HTR-8/SVneo (cell line): ENCODE results near the gene TNFSF9.
"Not testable (repeated sequence)": the region's sequence is repeated elsewhere in the genome, so short reads cannot be mapped to it uniquely, and the experiment has no call there.

Experiments used
- DNase-seq: peaks from one replicate; pipeline ENCODE4 v3.0.0; 2011; ENCODE audit warnings: low spot score, mixed read lengths; ENCODE audit not compliant: insufficient read length
- FAIRE-seq: peaks from 2 replicates; lab custom pipeline; 2011; peaks lifted over from hg19 to GRCh38; lab: Jason Lieb, UNC

TNFSF9 gene

DNA sequence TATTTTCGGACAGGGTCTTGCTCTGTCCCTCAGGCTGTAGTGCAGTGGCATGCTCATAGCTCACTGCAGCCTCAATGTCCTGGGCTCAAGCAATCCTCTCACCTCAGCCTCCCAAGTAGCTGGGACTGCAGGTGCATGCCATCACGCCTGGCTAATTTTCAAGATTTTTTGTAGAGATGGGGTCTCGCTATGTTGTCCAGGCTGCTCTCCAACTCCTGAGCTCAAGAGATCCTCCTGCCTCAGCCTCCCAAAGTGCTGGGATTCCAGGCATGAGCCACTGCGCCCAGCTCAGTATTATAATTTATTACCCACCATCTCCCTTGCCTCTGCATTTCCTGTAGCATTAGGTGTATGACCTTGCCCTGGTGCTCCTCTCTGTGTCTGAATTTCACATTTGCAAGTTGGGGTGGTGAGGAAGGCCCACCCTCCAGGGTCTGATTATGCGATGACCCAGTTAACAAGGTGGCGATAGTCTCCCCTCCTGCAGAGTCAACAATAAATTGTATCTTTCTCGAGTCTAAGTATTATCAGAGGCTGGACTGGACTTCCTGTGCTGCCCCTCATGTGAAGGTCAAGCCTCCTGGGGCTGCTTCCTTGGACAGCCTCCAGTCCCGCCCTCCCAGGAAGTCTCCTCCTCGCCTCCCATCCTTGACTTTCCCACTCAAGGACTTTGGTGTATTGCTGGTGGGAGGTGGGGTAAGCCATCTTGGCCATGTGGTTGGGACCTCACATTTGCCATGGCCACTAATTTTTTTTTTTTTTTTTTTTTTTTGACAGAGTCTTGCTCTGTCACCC, 27.2 kb upstream of the TNFSF9 start:
- FAIRE-seq: no peak
- DNase-seq: no peak

DNA sequence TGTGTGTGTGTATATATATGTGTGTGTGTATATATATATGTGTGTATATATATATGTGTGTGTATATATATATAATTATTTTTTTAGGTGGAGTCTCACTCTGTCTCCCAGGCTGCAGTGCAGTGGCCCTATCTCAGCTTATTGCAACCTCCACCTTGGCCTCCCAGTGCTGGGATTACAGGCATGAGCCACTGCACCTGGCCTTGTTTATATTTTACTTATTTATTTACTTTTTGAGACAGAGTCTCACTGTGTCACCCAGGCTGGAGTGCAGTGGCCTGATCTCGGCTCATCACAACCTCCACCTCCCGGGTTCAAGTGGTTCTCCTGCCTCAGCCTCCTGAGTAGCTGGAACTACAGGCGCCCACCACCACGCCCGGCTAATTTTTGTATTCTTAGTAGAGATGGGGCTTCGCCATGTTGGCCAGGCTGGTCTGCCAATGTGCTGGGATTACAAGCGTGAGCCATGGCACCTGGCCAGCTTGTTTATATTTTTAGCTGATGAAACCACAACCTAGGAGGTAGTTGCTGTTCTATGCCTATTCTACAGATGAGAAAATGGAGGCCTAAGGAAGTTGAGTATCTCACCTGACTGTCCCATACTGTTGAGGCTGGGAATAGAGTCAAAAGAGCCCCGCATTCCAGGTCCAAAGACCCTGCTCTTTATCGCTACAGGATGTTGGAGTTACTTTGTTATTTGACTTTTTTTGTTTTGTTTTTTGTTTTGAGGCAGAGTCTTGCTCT, 22.6 kb upstream of the TNFSF9 start:
- DNase-seq, FAIRE-seq: not testable (repeated sequence)

DNA sequence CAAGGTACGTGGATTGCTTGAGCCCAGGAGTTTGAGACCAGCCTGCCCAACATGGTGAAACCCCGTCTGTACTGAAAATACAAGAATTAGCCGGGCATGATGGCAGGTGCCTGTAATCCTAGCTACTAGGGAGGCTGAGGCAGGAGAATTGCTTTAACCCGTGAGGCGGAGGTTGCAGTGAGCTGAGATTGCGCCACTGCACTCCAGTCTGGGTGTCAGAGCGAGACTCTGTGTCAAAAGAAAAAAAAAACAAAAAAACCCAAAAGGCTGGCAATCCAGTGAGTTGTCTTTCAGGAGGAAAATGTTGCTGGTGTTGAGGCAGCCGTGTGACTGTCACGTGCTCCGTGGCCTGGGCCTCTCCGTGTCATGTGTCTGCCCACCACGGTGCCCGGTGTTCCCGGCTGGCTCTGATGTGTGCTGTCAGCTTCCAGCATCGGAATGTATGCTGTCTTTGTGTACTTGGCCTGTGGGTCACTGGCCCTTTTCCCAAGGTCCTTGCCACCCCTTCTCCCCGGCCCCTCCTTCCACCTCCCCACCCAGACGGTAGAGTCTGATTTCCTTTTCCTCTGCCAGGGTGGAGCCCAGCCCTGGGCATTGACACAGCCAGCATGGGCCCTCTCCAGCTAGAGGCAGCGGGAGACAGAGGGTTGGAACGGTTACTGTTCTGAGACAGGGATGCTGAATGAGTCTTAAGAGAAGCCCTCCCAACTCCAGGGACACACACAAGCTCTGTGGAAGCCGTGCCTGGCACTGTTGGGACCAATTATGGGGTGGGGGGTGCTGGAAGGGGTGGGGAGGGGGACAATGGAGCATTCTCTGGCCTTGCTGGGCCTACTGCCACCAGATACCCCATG, 21.5 kb upstream of the TNFSF9 start:
- FAIRE-seq: no peak
- no peak for DNase-seq

DNA sequence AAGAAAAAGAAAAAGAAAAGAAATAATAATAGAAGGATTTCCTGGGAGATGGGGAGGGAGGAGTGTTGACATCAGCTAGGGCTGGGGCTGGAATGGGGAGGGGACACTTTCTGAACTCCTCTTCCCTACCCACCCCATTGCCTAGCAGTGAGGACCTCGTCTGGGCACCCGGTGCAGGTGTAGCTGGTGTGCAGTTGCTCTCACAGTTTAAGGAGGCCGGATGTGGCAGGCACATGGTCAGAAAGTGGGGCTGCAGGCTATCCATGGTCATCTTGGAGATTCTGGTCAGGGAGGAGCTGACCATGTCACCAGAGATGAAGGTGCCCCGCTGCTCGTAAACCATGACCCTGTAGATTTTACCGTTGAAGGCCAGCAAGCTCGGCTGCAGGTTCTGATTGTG, 20.2 kb upstream of the TNFSF9 start:
- DNase-seq (no peak), FAIRE-seq (no peak)

DNA sequence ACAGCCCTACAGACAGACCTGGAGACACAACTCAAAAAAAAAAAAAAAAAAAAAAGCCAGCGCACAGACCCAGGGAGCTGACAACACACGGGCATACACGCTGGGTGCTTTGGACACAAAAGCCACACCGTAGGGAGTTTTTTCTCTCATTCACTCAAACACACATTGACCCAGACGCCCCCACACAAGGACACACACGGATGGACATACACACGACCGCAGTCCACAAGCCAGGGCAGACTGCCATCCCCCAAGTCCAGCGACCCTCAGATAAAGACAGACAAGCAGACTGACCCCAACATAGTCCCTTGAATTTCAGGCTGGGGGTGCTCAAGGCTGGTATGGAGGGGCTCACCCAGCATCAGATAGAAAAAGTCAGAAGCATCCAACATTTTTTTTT, 16.7 kb upstream of the TNFSF9 start:
- FAIRE-seq (no peak), DNase-seq (no peak)

DNA sequence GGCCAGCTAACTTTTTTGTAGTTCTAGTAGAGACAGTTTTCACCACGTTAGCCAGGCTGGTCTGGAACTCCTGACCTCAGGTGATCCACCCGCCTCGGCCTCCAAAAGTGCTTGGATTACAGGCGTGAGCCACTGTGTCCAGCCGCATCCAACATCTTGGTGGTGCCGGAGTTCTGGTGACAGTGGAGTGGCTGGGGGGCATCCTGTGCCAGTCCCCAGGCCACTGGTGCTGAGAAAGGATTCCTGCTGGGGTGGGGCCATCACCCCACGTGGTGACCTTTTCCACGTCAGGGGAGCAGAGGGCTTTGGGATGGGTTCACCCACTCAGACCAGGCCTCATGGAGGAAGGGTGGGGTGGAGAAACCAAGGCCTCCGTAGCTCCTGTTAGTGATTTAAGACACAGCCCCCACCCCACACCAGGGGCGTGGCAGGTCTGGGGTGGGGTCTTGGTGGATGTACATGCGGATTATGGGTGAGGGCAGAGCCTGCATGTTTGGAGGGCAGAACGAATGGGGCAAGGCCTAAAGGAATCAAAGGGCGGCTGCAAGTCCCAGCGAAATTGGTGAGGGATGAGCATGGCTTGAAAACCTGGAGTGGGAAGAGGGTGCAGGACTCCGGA, 15.8 kb upstream of the TNFSF9 start:
- DNase-seq (no peak), FAIRE-seq (no peak)

DNA sequence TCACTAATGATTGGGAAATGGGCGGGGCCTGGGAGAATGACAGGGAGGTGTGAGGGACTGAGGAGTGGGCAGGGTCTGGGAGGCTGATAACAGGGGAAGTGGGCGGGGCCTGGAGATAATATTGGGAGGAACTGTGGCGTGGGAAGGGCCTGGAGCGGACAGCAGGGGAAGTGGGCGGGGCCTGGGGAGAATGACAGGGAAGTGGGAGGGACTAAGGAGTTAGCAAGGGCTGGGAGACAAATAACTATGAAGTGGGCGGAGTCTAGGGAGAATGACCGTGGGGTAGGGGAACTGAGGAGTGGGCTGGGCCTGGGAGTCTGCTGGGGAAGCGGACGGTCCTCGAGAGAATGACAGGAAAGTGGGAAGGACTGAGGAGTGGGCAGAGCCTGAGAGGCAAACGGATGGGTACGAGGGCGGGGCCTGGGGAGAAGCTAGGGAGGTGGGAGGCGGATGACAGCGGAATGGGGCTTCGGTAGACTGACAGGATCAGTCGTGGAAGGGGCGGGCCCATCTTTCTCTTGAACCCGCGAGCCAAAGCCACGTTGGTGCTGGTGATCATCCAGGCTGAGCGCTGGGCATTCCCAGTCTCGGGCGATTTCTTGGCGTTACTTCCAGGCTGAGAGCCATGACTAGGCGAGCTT, 14.7 kb upstream of the TNFSF9 start:
- FAIRE-seq (peak; percentile 66), DNase-seq (peak; percentile 94)

DNA sequence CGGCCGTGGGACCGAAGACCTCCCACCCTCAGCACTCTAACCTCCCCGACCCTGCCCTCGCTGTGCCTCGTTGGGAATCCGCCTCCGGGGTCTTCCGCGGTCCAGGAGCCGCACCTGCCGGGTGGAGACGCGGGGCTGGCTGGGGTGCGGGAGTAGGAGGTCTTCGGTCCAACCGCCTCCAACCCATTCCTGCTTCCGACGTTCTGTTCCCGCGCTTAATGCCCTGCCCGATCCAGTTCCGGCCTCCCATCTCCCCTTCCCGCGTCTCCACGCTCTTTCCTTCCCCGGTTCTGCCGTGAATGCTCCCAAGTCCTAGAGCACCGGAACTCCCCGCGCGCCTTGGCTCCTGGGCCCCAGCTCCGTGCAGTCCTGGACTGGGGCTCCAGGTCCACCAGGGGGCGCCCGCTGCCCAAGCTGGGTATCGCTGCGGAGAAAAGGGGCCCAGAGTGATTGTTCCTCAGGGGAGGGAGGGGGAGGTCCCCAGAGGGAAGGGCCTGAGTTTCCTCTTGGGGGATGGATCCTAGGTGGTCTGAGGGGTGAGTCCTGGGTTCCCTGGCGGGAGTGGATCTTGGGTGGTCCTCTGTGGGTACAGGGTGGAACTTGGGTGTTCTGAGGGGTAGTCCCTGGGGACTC, 14.1 kb upstream of the TNFSF9 start:
- FAIRE-seq (peak; percentile 87), DNase-seq (peak; percentile 91)

DNA sequence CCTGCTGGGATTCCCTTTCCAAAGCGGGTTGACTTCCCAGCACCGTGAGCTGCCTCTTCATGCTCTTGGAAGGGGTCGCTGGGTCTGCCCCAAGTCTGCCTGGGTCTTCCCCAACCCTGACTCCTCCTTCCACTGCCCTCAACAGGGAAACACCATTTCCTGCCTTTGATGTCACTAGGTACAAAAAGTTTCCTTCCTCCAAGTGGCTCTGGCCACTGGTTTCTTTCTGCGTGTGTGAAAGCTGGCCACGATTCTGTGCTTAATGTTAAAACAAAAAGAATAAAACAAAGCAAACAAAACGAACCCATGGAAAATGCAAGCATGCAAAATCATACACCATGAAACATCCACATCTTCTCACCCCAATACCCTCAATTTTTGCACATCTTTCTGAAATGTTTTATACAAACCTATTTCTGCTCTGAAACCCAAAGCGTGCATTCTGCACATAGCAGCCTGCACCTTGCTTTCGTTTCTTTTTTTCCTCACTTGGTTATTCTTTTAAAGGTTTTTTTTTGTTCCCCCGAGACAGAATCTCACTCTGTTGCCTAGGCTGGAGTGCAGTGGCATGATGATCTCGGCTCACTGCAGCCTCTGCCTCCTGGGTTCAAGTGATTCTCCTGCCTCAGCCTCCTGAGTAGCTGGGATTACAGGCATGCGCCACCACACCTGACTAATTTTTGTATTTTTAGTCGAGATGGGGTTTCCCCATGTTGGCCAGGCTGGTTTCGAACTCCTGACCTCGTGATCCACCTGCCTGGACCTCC, 12.5 kb upstream of the TNFSF9 start:
- DNase-seq (no peak), FAIRE-seq (no peak)

DNA sequence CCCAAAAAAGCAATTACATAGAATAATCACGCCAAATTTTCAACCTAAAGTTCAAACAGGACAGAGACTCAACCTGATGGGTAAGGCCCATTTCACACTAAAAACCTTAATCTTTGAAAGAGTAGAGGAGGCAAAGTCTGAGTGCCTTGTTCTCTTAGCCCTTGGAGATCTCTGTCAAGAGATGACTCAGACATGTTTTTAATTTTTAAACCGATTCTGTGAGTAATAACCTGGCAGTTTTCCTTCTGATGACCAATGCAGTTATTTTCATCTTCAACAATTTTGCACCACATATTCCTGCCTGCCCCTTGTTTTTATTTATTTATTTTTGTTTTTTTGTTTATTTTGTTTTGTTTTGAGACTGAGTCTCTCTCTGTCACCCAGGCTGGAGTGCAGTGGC, 11.5 kb upstream of the TNFSF9 start:
- FAIRE-seq: no peak

DNA sequence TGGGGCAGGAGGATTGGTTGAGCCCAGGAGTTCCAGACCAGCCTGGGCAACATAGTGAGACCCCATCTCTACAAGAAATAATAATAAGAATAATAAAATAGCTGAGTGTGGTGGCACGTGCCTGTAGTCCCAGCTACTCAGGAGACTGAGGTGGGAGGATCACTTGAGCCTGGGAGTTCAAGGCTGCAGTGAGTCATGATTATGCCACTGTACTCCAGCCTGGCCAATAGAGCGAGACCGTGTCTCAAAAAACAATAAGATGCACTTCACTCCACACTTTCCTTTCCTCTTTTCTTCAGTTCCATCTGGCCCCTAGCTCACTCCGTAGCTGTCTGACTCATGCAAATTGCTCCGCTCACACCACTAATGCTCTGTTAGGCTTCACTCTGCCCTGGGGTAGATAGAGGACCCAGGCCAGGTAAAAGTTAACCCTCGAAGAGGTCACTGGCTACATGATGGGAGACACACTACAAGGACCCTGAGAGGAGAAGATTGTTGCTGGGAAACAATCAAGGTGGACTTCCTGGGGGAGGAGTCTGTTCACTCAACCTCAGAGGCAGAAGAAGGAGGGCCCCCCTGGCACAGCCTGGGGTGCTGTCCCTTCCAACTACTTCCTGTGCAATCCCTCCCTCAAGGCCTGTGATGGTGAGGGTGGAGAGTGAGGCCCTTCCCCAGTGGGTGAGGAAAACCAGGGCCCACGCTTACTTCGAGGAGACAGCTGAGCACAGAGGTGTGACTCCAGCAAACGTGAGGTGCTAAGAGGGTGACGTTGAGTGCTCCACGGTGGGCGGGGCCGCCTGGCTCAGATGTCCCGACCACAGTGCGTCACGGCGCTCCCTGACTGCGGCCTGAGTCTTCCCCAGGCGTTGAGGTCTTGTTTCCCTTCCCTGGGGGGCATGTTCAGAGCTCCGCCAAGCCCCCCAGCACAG, 8.8 kb upstream of the TNFSF9 start:
- DNase-seq (no peak), FAIRE-seq (no peak)

More for the DNA sequence above, 11.5 kb upstream of the TNFSF9 start:
- no peak for DNase-seq

DNA sequence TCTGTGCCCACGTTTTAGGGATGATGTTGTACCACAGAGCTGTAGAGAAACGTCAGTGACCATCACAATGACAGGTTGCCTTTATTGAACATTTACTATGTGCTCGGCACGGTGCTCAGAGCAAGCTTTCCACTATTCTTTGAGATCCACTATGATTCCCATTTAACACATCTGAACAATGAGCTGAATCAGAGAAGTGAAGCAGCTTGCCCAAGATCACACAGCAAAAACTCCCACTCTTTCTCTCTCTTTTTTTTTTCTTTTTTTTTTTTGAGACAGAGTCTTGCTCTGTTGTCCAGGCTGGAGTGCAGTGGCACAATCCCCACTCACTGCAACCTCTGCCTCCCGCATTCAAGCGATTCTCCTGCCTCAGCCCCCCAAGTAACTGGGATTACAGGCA, 8.1 kb upstream of the TNFSF9 start:
- no peak for DNase-seq
- no peak for FAIRE-seq

DNA sequence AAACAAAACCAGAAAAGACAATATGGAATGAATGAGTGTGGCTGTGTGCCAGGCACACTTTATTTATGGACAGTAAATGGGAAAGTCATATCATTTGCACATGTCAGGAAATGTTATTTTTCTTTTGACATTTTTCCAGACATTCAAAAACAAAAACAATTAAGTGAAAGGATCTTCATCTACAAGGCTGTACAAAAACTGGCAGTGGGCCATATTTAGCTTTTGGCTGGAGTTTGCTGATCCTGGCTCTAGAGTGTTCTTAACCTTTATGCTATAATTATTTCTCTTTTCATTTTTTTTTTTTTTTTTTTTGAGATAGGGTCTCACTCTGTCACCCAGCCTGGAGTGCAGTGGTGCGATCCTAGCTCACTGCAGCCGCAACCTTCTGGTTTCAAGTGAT, 6.5 kb upstream of the TNFSF9 start:
- DNase-seq (no peak), FAIRE-seq (no peak)

DNA sequence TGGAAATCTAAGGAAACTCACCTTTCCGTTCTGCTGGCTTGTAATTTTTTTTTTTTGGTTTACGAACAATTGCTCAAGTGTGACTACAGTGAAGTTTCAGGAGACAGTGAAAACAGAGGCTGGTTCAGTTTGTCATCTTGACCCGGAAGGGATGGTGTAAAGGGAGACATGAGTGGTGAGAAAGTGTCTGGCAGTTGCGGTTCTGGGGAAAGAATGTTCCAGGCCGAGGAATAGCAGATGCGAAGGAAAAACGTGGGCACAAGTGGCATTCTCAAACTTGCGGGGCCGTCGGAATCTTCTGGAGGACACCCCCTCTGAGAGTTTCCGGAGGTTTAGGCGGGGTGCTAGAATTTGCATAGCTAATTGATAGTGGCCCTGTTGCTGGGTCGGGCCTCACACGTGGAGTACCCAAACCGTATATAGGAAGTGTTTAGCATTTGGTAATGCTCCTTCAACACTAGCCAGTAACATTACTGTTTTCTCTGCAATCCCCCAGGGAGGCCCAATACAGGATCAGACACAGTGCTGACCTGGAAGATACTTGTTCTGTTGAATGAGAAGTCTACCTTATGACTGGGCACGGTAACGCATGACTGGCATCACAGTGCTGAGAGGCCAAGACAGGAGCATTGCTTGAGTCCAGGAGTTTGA, 2.8 kb upstream of the TNFSF9 start:
- FAIRE-seq (no peak), DNase-seq (no peak)

DNA sequence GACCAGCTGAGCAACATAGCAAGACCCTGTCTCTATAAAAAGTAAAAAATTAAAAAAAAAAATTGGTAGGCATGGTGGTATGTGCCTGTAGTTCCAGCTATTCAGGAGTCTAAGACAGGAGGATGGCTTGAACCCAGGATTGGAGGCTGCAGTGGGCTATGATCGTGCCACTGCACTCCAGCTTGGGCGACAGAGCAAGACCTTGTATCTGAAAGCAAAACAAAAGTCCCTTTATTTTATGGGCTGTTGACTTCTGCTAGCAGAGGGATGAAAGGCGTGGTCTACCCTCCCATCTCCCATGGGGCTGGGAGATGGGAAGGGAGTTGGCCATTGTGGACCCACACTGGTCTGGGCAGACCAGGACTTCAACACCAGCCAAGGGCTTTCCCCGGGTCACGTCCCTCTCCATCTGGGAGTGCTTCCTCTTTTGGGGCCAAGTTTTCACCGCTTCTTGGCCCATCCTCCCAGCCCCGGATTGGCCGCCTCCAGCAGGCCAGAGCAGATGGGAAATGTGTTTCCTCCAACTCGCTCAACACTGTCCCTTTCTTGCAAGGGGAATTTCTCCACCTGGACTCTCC, 2.2 kb upstream of the TNFSF9 start:
- no peak for FAIRE-seq
- DNase-seq: no peak

DNA sequence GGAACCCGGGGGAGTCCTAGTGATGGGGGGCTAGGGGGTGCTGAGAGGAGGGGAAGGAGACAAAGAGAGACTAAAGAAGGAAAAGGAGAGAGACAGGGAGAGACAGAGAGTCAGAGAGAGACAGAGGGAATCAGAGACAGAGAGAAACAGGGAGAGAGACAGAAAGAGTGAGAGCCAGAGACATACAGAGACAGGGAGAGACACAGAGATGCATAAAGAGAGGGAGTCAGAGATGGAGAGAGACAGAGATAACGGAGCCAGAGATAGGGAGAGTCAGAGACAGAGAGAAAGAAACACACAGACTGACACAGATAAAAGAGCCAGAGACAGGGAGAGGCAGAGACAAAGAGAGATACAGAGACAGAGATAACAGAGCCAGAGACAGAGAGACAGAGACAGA, 1.5 kb upstream of the TNFSF9 start:
- FAIRE-seq: no peak
- no peak for DNase-seq

DNA sequence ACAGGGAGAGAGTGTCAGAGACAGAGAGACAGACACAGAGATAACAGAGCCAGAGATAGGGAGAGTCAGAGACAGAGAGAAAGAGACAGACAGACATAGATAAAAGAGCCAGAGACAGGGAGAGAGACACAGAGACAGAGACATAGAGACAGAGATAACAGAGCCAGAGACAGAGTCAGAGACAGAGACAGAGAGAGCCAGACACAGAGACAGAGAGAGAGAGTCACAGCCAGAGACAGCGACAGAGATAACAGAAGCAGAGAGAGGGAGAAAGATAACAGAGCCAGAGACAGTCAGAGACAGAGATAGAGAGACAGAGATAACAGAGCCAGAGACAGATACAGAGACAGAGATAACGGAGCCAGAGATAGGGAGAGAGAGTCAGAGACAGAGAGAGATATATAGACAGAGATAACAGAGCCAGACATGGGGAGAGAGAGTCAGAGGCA, 865 bp upstream of the TNFSF9 start:
- DNase-seq (no peak), FAIRE-seq (no peak)
